Measurements from ENCODE around the gene ANKRD44. TPM values are rescaled to one million over a fixed set of nuclear protein-coding genes. Genes with fewer than 3 reads are reported as not detected.
A peak's percentile ranks its signal among the peaks of the same experiment; 100 is the strongest.

Gene ANKRD44
- total and polyA plus RNA-seq, 12 donors, result 1.1 to 20.1 (median 6.9) TPM

GRCh38 chr2:197322143-197322542, 11.6 kb upstream of the ANKRD44 start:
- WGBS, 2 donors, result 92 to 97% methylated on average over 2 of the region's 2 CpGs
- TF ChIP-seq CTCF (IDR thresholded peaks at IDR 0.05), result no peak
- ATAC-seq, result no peak
- Histone ChIP-seq H3K9me3 (no peaks in the 10 kb centered on the region), H3K4me3 (no peak overlapping the region), H3K36me3 (no peaks in the 10 kb centered on the region), H3K4me1 (peaks cover 0 to 3% (median 0%) of the 10 kb centered on the region in 9 donors), H3K27ac (no peak overlapping the region), H3K27me3 (peaks cover 0 to 5% (median 0%) of the 10 kb centered on the region in 7 donors)
- intact Hi-C loops (cut with DNase I), result no loop called here
- DNase-seq, result no peak

- ATAC-seq (no peak), DNase-seq (no peak)
- intact Hi-C loops (cut with DNase I), result loop anchor here in 5 of 10 donors (10.0 kb wide), 4 partner anchors 59 to 311 kb away; no protein-coding TSS in a partner anchor
- H3K4me1 ChIP-seq, result peaks cover 0 to 10% (median 8%) of the 10 kb centered on the region in 9 donors
- no peak for TF ChIP-seq CTCF (IDR thresholded peaks at IDR 0.05)
- H3K9me3 ChIP-seq, result no peaks in the 10 kb centered on the region
- no peak overlapping the region for H3K27ac ChIP-seq
- H3K27me3 ChIP-seq, result peaks cover 0 to 18% (median 0%) of the 10 kb centered on the region in 7 donors
- no peak overlapping the region for H3K4me3 ChIP-seq
- H3K36me3 ChIP-seq, result no peaks in the 10 kb centered on the region
Measured at GRCh38 chr2:197315371-197315770, 4.8 kb upstream of the ANKRD44 start.

GRCh38 chr2:197312186-197312585, 1.6 kb upstream of the ANKRD44 start:
- TF ChIP-seq CTCF (IDR thresholded peaks at IDR 0.05), result no peak
- intact Hi-C loops (cut with DNase I), result loop anchor here in 8 of 10 donors (2.0 to 10.0 kb wide), 9 partner anchors 63 to 307 kb away; no protein-coding TSS in a partner anchor
- 96 to 97% methylated on average over 3 of the region's 3 CpGs for WGBS, 2 donors

DNA sequence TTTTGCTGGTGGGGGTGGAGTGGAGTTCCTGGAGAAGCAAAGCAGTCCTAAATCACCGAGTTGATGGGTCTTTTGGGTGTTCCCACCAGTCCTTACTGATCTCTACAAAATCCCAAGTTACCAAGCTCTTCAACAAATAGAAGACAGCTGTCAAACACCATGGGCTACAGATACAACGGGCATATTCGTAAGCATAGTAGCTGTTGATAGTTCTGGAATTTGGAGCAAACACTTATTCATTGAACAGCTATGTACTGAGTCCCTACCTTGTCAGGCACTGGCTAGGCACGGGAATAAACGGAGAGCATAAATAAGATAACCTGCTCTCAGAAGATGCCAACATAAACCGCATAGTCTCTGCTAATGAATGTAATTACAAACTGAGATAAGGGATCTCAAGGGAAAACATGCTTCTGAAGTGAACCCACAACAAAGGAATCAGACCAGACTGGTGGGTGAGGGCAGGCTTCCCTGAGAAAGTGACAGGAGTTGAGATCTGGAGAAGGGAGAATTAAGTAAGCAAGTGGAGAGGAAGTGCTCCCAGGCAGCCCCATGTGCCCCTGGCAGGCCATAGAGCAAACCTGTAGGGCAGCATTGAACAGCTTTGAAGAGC, 947 bp upstream of the ANKRD44 start:
- intact Hi-C loops (cut with DNase I), result loop anchor here (2.0 to 10.0 kb wide), 13 partner anchors 63 to 307 kb away; no protein-coding TSS in a partner anchor
- Histone ChIP-seq H3K27ac (peak overlapping the region in 3 of 10 donors; percentile 20 to 92 (median 46)), H3K4me3 (peak overlapping the region in 8 of 10 donors; percentile 66 to 84 (median 74)), H3K9me3 (no peaks in the 10 kb centered on the region), H3K4me1 (peaks cover 0 to 42% (median 16%) of the 10 kb centered on the region in 9 donors), H3K27me3 (peaks cover 0 to 8% (median 0%) of the 10 kb centered on the region in 7 donors), H3K36me3 (no peaks in the 10 kb centered on the region)
- no peak for DNase-seq
- ATAC-seq, result no peak
- TF ChIP-seq CTCF (IDR thresholded peaks at IDR 0.05), result no peak
- 37 to 41% methylated on average over 6 of the region's 6 CpGs for WGBS, 2 donors

More at GRCh38 chr2:197312186-197312585, 1.6 kb upstream of the ANKRD44 start:
- ATAC-seq (no peak), DNase-seq (no peak)
- no peaks in the 10 kb centered on the region for H3K9me3 ChIP-seq
- H3K4me1 ChIP-seq, result peaks cover 0 to 35% (median 11%) of the 10 kb centered on the region in 9 donors
- H3K27me3 ChIP-seq, result peaks cover 0 to 14% (median 0%) of the 10 kb centered on the region in 7 donors
- no peaks in the 10 kb centered on the region for H3K36me3 ChIP-seq
- no peak overlapping the region for H3K4me3 ChIP-seq
- no peak overlapping the region for H3K27ac ChIP-seq
